H9 (cell line): ENCODE data around the gene MTCL1. TPM values are rescaled to one million over a fixed set of nuclear protein-coding genes. Genes with fewer than 3 reads are reported as not detected.

Experiments used
- DNase-seq: peaks from one replicate; pipeline ENCODE4 v3.0.0-alpha.2; 2017
- H2AFZ ChIP-seq: one replicate; pipeline ENCODE4 v1.6.1; 2013; ENCODE audit warnings: mild to moderate bottlenecking, low read length, control low read depth, moderate library complexity
- H2AK5ac ChIP-seq: 2 replicates; pipeline ENCODE4 v1.6.1; 2013; ENCODE audit warnings: low read length, control low read depth, mixed read lengths; ENCODE audit not compliant: insufficient read length
- H2BK120ac ChIP-seq: one replicate; pipeline ENCODE4 v1.6.1; 2013; ENCODE audit warnings: low read depth, mild to moderate bottlenecking, low read length, control low read depth, inconsistent platforms; ENCODE audit not compliant: poor library complexity, severe bottlenecking
- H2BK12ac ChIP-seq: 2 replicates; pipeline ENCODE4 v1.6.1; 2013; ENCODE audit warnings: low read length, control low read depth, mixed read lengths, low read depth; ENCODE audit not compliant: insufficient read length
- H2BK15ac ChIP-seq: 2 replicates; pipeline ENCODE4 v1.6.1; 2013; ENCODE audit warnings: low read depth, low read length, control low read depth
- H2BK20ac ChIP-seq: one replicate; pipeline ENCODE4 v1.6.1; 2013; ENCODE audit warnings: low read depth, mild to moderate bottlenecking, low read length, control low read depth, inconsistent platforms; ENCODE audit not compliant: poor library complexity, severe bottlenecking
- H2BK5ac ChIP-seq: 2 replicates; pipeline ENCODE4 v1.6.1; 2013; ENCODE audit warnings: low read length, control low read depth, mixed read lengths; ENCODE audit not compliant: insufficient read length
- H3K14ac ChIP-seq: 2 replicates; pipeline ENCODE4 v1.6.1; 2013; ENCODE audit warnings: low read length, control low read depth; ENCODE audit not compliant: insufficient read depth
- H3K18ac ChIP-seq: 2 replicates; pipeline ENCODE4 v1.6.1; 2013; ENCODE audit warnings: low read depth, mild to moderate bottlenecking, mixed read lengths, low read length, control low read depth; ENCODE audit not compliant: insufficient read length
- H3K23ac ChIP-seq: 2 replicates; pipeline ENCODE4 v1.6.1; 2013; ENCODE audit warnings: low read length, control low read depth, mixed read lengths, low read depth; ENCODE audit not compliant: insufficient read length
- H3K23me2 ChIP-seq: 2 replicates; pipeline ENCODE4 v1.6.1; 2013; ENCODE audit warnings: low read depth, mild to moderate bottlenecking, mixed read lengths, low read length, control low read depth; ENCODE audit not compliant: insufficient read length, poor library complexity, severe bottlenecking
- H3K27ac ChIP-seq: 2 replicates; pipeline ENCODE4 v1.5.1; 2013; ENCODE audit warnings: low read length, control low read depth, mixed read lengths, low read depth; ENCODE audit not compliant: insufficient read length
- H3K27me3 ChIP-seq: 2 replicates; pipeline ENCODE4 v1.6.1; 2013; ENCODE audit warnings: low read length, control low read depth, inconsistent platforms; ENCODE audit not compliant: insufficient read depth
- H3K4ac ChIP-seq: 2 replicates; pipeline ENCODE4 v1.6.1; 2013; ENCODE audit warnings: low read depth, mild to moderate bottlenecking, control low read depth, inconsistent platforms, low read length, moderate library complexity
- H3K4me1 ChIP-seq: 2 replicates; pipeline ENCODE4 v1.6.1; 2013; ENCODE audit warnings: low read length, control low read depth, inconsistent platforms; ENCODE audit not compliant: insufficient read depth
- H3K4me2 ChIP-seq: 2 replicates; pipeline ENCODE4 v1.6.1; 2013; ENCODE audit warnings: low read length, control low read depth, mixed read lengths; ENCODE audit not compliant: insufficient read length, insufficient read depth
- H3K56ac ChIP-seq: 2 replicates; pipeline ENCODE4 v1.6.1; 2013; ENCODE audit warnings: low read depth, mild to moderate bottlenecking, mixed read lengths, low read length, control low read depth; ENCODE audit not compliant: insufficient read length
- H3K79me1 ChIP-seq: 2 replicates; pipeline ENCODE4 v1.6.1; 2013; ENCODE audit warnings: low read depth, mild to moderate bottlenecking, moderate library complexity, low read length, control low read depth, inconsistent platforms; ENCODE audit not compliant: insufficient read depth, poor library complexity, severe bottlenecking
- H3K79me2 ChIP-seq: 2 replicates; pipeline ENCODE4 v1.6.1; 2013; ENCODE audit warnings: low read length, control low read depth, inconsistent platforms; ENCODE audit not compliant: insufficient read depth
- H3K9ac ChIP-seq: 2 replicates; pipeline ENCODE4 v1.6.1; 2013; ENCODE audit warnings: low read length, control low read depth, mixed read lengths; ENCODE audit not compliant: insufficient read length; ENCODE audit errors: extremely low read depth
- H3K9me3 ChIP-seq: one replicate; pipeline ENCODE4 v1.6.1; 2013; ENCODE audit warnings: low read depth, low read length, inconsistent platforms; ENCODE audit not compliant: control insufficient read depth
- H3T11ph ChIP-seq: one replicate; pipeline ENCODE4 v1.6.1; 2013; ENCODE audit warnings: mild to moderate bottlenecking, low read length, control low read depth, inconsistent platforms
- H4K20me1 ChIP-seq: one replicate; pipeline ENCODE4 v1.6.1; 2013; ENCODE audit not compliant: control insufficient read depth, insufficient read length, insufficient read depth
- H4K5ac ChIP-seq: 2 replicates; pipeline ENCODE4 v1.6.1; 2013; ENCODE audit warnings: low read depth, mild to moderate bottlenecking, mixed read lengths, low read length, control low read depth; ENCODE audit not compliant: insufficient read length
- H4K8ac ChIP-seq: replicated peaks from 2 replicates; pipeline ENCODE4 v1.6.1; 2013; ENCODE audit warnings: low read length, control low read depth, mixed read lengths, low read depth; ENCODE audit not compliant: insufficient read length
- H4K91ac ChIP-seq: 2 replicates; pipeline ENCODE4 v1.6.1; 2013; ENCODE audit warnings: low read depth, mild to moderate bottlenecking, moderate library complexity, mixed read lengths, low read length, control low read depth; ENCODE audit not compliant: insufficient read length
- H3K27ac Mint-ChIP-seq, 3 experiments: 2 replicates in 2 of 3; 3 replicates in 1 of 3; pipeline ENCODE4 v1.8.0; 2020 to 2021; ENCODE audit warnings: mixed read lengths in 3 of 3, mild to moderate bottlenecking in 1 of 3, moderate library complexity in 1 of 3
- H3K27me3 Mint-ChIP-seq: 2 replicates; pipeline ENCODE4 v1.8.0; 2021; ENCODE audit warnings: low read depth, mild to moderate bottlenecking, moderate library complexity, mixed read lengths
- H3K36me3 Mint-ChIP-seq, 3 experiments: 2 replicates in 2 of 3; 3 replicates in 1 of 3; pipeline ENCODE4 v1.8.0; 2020 to 2021; ENCODE audit warnings: low read depth in 3 of 3, mixed read lengths in 3 of 3; ENCODE audit not compliant: insufficient read depth in 1 of 3
- H3K4me1 Mint-ChIP-seq, 2 experiments: 2 replicates each; pipeline ENCODE4 v1.8.0; 2020; ENCODE audit warnings: mixed read lengths in 2 of 2
- H3K4me3 Mint-ChIP-seq, 2 experiments: 2 replicates in 1 of 2; 3 replicates in 1 of 2; pipeline ENCODE4 v1.8.0; 2020 to 2021; ENCODE audit warnings: mild to moderate bottlenecking in 2 of 2, mixed read lengths in 2 of 2, moderate library complexity in 1 of 2
- H3K9me3 Mint-ChIP-seq, 2 experiments: 2 replicates in 1 of 2; 3 replicates in 1 of 2; pipeline ENCODE4 v1.8.0; 2020; ENCODE audit warnings: mild to moderate bottlenecking in 2 of 2, mixed read lengths in 2 of 2, moderate library complexity in 1 of 2
- CTCF ChIP-seq: fragments of 200-600 bp; sonication (generic); conservative IDR thresholded peaks from 3 replicates; pipeline ENCODE4 v1.8.0; 2021; ENCODE audit warnings: antibody characterized with exemption, mild to moderate bottlenecking
- WGBS: extraction: QIAGEN DNeasy Blood & Tissue Kit; methylation state at CpG from one replicate; pipeline ENCODE4 v1.1.7; 2013; ENCODE audit warnings: missing lambda C conversion rate, low lambda C conversion rate, mixed read lengths; ENCODE audit not compliant: insufficient read length; ENCODE audit errors: extremely low coverage; 5-methylcytosine and 5-hydroxymethylcytosine counted together
- total RNA-seq: library from RNA; stranded (reverse); gene quantifications from 2 replicates; pipeline ENCODE4 v1.2.1, GENCODE V29; 2021

The MTCL1 gene
- total RNA-seq, 1 experiment from 2014 or later: 50.7 TPM

GRCh38 chr18:8696749-8697211 is 8.6 kb upstream of the MTCL1 start:
- H2AFZ ChIP-seq: no peak overlapping the region
- no peaks in the 10 kb centered on the region for H3K23me2 ChIP-seq
- no peak overlapping the region for H2BK20ac ChIP-seq
- no peak overlapping the region for H3K27ac ChIP-seq
- no peak overlapping the region for H2BK12ac ChIP-seq
- no peak overlapping the region for H3K4me3 Mint-ChIP-seq
- no peak overlapping the region for H3K14ac ChIP-seq
- no peaks in the 10 kb centered on the region for H4K20me1 ChIP-seq
- peak; percentile 70 for DNase-seq
- TF ChIP-seq CTCF: peak; percentile 92
- H3K9me3 Mint-ChIP-seq: no peaks in the 10 kb centered on the region; a peak in 1 of 5 replicates
- H2AK5ac ChIP-seq: no peak overlapping the region
- H3K4me1 ChIP-seq: no peaks in the 10 kb centered on the region
- no peak overlapping the region for H3K56ac ChIP-seq
- no peak overlapping the region for H3K4ac ChIP-seq
- H2BK5ac ChIP-seq: no peak overlapping the region
- H3K4me1 Mint-ChIP-seq: peaks cover 3 to 4% of the 10 kb centered on the region in 2 experiments; a peak in 2 of 4 replicates
- H3K9me3 ChIP-seq: no peaks in the 10 kb centered on the region
- no peak overlapping the region for H2BK120ac ChIP-seq
- no peak overlapping the region for H3K18ac ChIP-seq
- H3K27ac Mint-ChIP-seq: no peak overlapping the region
- no CpG with 5 or more reads among the region's 5 CpGs for WGBS
- no peak overlapping the region for H3K23ac ChIP-seq
- no peak overlapping the region for H4K5ac ChIP-seq
- no peaks in the 10 kb centered on the region for H3K79me2 ChIP-seq
- no peak overlapping the region for H4K91ac ChIP-seq
- H4K8ac ChIP-seq: no peak overlapping the region
- H3K4me2 ChIP-seq: no peak overlapping the region
- no peaks in the 10 kb centered on the region for H3K79me1 ChIP-seq
- H3K36me3 Mint-ChIP-seq: no peaks in the 10 kb centered on the region
- H3T11ph ChIP-seq: no peak overlapping the region
- no peaks in the 10 kb centered on the region; the same call in 1 of the 2 replicates for H3K27me3 Mint-ChIP-seq
- no peak overlapping the region for H3K9ac ChIP-seq
- H3K27me3 ChIP-seq: no peaks in the 10 kb centered on the region
- no peak overlapping the region for H2BK15ac ChIP-seq
